ENCODE results near the gene SRRT. TPM values are rescaled to one million over a fixed set of nuclear protein-coding genes. Genes with fewer than 3 reads are reported as not detected.

The SRRT gene
- total and polyA plus RNA-seq, 2 donors (not counting 1 experiment from before 2014, with no cell fraction given) = 32.0 to 33.7 TPM

DNA sequence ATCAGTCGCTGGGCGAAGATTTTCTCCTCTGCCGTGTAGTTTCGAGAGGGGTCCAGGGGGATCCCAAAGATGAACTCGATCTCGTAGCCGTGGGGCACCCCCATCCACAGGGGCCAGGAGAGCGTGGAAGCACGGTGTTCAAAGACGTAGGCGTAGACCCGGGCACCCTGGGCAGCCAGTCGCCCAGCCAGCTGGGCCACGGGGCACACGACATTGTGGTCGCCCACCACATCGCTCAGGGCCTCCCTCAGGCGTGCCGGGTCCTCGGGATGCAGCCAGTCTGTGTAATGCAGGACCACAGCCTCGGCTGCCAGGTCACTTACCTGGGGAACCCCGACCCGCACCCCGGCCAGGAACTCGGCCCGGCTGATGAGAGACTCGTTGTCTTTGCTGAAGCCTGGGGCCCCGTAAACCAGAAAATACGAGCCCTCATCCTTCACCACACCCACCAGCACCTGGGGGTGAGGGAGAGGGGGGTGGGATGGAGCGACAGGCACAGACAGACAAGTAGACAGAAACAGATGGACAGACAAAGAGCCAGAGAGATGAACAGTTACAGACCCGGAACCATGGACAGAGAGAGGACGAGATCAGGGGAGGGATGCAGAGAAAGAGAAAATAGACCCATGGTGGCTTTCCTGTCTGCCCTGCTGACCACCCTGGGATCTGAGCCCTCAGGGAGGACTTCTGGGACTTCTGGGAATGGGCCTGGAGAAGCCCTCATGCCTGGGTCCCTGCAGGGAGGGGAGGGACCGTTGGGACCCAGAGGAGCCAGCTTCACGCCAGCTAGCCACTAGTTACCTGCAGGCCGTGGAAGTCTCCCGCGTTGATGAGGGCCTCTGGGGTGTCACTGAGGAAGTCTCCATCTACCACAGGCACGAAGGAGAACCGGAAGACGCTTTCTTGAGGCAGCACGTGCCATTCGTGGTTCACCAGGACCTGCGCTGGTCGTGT lies 17.7 kb downstream of the SRRT start:
- H3K4me2 ChIP-seq (ENCODE audit: extremely low read depth, insufficient read depth, low read length) = no peak overlapping the region
- H3K4me1 ChIP-seq (ENCODE audit: control insufficient read depth, extremely low read depth, insufficient read depth, low read length) = peaks cover 11% of the 10 kb centered on the region
- no peak for DNase-seq (ENCODE audit: low read depth in 2 of 2)
- no peak overlapping the region for H3K27ac ChIP-seq (ENCODE audit: insufficient read depth, low read length)
- peaks cover 12% of the 10 kb centered on the region for H3K36me3 ChIP-seq (ENCODE audit: control insufficient read depth, insufficient read depth, low read length)
- TF ChIP-seq, protein P1, sequence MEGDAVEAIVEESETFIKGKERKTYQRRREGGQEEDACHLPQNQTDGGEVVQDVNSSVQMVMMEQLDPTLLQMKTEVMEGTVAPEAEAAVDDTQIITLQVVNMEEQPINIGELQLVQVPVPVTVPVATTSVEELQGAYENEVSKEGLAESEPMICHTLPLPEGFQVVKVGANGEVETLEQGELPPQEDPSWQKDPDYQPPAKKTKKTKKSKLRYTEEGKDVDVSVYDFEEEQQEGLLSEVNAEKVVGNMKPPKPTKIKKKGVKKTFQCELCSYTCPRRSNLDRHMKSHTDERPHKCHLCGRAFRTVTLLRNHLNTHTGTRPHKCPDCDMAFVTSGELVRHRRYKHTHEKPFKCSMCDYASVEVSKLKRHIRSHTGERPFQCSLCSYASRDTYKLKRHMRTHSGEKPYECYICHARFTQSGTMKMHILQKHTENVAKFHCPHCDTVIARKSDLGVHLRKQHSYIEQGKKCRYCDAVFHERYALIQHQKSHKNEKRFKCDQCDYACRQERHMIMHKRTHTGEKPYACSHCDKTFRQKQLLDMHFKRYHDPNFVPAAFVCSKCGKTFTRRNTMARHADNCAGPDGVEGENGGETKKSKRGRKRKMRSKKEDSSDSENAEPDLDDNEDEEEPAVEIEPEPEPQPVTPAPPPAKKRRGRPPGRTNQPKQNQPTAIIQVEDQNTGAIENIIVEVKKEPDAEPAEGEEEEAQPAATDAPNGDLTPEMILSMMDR (conservative IDR thresholded peaks at IDR 0.05 in 1 of 2, IDR thresholded peaks at IDR 0.05 in 1 of 2; ENCODE audit: low read depth in 1 of 2, low read length in 2 of 2) = no peak
- TF ChIP-seq EZH2 (IDR thresholded peaks at IDR 0.05; ENCODE audit: low read length, missing control alignments) = no peak
- no peak overlapping the region for H3K9ac ChIP-seq (ENCODE audit: insufficient read depth, low read length)
- no peak overlapping the region for H3K4me3 ChIP-seq (replicated peaks in 1 of 4; ENCODE audit: control extremely low read depth in 1 of 4, insufficient read depth in 1 of 4, low read depth in 3 of 4, low read length in 4 of 4)
- H2AFZ ChIP-seq (ENCODE audit: low read length) = no peak overlapping the region
- peaks cover 12% of the 10 kb centered on the region for H3K79me2 ChIP-seq (ENCODE audit: control insufficient read depth, insufficient read depth, low read length)
- peaks cover 17% of the 10 kb centered on the region for H3K27me3 ChIP-seq (ENCODE audit: control insufficient read depth, insufficient read depth, low read length)
- H3K9me3 ChIP-seq (ENCODE audit: control insufficient read depth, insufficient read depth, low read depth, low read length) = no peaks in the 10 kb centered on the region
- H4K20me1 ChIP-seq (ENCODE audit: control insufficient read depth, extremely low read depth, insufficient read depth, low read length) = no peaks in the 10 kb centered on the region

DNA sequence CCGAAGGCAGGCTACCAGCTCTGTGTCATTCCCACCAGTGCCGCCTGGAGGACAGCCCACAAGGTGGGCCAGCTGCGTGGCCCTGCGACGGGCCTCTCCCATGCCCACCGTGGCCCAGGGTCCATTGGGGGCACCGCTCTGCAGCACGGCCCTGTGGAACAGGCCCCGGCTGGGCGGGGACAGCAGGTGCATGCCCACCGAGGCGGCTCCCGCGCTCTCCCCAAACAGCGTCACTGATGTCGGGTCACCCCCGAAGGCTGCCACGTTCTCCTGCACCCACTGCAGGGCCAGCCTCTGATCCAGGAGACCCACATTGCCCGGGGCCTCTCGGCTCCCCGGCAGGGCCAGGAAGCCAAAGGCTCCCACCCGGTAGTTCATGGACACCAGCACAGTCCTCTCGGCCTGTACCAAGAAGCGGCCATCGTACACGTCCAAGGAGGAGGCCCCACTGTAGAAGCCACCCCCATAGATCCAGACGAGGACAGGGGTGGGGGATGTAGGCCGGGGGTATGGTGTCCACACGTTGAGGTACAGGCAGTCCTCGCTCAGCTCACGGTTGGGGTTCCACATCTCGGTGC lies 18.5 kb downstream of the SRRT start:
- DNase-seq (ENCODE audit: low read depth in 2 of 2) = no peak
- no peak for TF ChIP-seq EZH2 (IDR thresholded peaks at IDR 0.05; ENCODE audit: low read length, missing control alignments)
- TF ChIP-seq, protein P1 (conservative IDR thresholded peaks at IDR 0.05 in 1 of 2, IDR thresholded peaks at IDR 0.05 in 1 of 2; ENCODE audit: low read depth in 1 of 2, low read length in 2 of 2) = no peak
- peaks cover 11% of the 10 kb centered on the region for H3K4me1 ChIP-seq (ENCODE audit: control insufficient read depth, extremely low read depth, insufficient read depth, low read length)

DNA sequence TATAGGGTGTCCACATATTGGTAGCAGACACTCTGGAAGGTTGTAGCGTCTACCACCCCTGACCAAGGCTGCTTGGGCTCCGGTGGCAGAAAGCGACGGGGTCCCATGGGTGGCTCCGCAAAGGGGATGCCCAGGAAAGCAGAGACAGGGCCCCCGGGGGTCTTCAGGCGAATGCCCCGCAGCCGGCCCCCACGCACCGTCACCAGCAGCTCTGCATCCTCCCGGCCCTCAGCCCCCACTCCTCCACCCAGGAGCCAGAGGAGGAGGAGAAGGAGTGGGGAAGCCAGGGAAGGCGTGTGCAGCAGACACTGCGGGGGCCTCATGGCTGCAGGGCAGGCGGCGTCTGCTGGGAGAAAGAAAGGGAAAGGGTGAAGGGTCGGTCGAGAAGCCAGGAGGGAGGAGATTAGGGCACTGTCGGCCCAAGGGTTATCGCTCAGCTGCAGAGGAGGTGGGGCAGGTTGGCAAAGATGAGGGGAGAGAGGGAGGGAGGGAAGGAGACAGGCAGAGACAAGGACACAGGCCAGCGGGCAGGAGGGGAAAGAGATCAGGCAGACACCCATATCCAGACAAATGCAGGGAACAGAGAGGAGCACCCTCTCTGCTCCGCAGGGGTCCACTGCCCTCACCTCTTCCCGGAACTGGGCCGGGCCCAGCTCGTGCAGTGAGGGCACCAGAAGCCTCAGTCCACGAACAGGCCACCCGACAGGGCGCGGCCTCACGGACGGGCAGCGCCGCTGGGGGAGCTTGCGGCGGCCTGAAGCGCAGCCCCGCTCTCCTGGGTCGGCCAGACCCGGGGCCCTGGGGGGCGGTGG lies 19.2 kb downstream of the SRRT start:
- Histone ChIP-seq H4K20me1 (ENCODE audit: control insufficient read depth, extremely low read depth, insufficient read depth, low read length) (no peaks in the 10 kb centered on the region), H3K9me3 (ENCODE audit: control insufficient read depth, insufficient read depth, low read depth, low read length) (no peaks in the 10 kb centered on the region), H3K27ac (ENCODE audit: insufficient read depth, low read length) (no peak overlapping the region), H3K27me3 (ENCODE audit: control insufficient read depth, insufficient read depth, low read length) (peaks cover 22% of the 10 kb centered on the region), H3K36me3 (ENCODE audit: control insufficient read depth, insufficient read depth, low read length) (no peaks in the 10 kb centered on the region), H2AFZ (ENCODE audit: low read length) (no peak overlapping the region), H3K4me1 (ENCODE audit: control insufficient read depth, extremely low read depth, insufficient read depth, low read length) (peaks cover 4% of the 10 kb centered on the region), H3K79me2 (ENCODE audit: control insufficient read depth, insufficient read depth, low read length) (no peaks in the 10 kb centered on the region), H3K9ac (ENCODE audit: insufficient read depth, low read length) (no peak overlapping the region), H3K4me2 (ENCODE audit: extremely low read depth, insufficient read depth, low read length) (no peak overlapping the region), H3K4me3 (replicated peaks in 1 of 4; ENCODE audit: control extremely low read depth in 1 of 4, insufficient read depth in 1 of 4, low read depth in 3 of 4, low read length in 4 of 4) (no peak overlapping the region)
- TF ChIP-seq, protein P1 (conservative IDR thresholded peaks at IDR 0.05 in 1 of 2, IDR thresholded peaks at IDR 0.05 in 1 of 2; ENCODE audit: low read depth in 1 of 2, low read length in 2 of 2) = no peak
- TF ChIP-seq EZH2 (IDR thresholded peaks at IDR 0.05; ENCODE audit: low read length, missing control alignments) = no peak
- DNase-seq (ENCODE audit: low read depth in 2 of 2) = no peak

More for the DNA sequence above, 18.5 kb downstream of the SRRT start:
- Histone ChIP-seq H3K27ac (ENCODE audit: insufficient read depth, low read length) (no peak overlapping the region), H3K27me3 (ENCODE audit: control insufficient read depth, insufficient read depth, low read length) (peaks cover 22% of the 10 kb centered on the region), H2AFZ (ENCODE audit: low read length) (no peak overlapping the region), H3K4me3 (replicated peaks in 1 of 4; ENCODE audit: control extremely low read depth in 1 of 4, insufficient read depth in 1 of 4, low read depth in 3 of 4, low read length in 4 of 4) (no peak overlapping the region), H3K9me3 (ENCODE audit: control insufficient read depth, insufficient read depth, low read depth, low read length) (no peaks in the 10 kb centered on the region), H4K20me1 (ENCODE audit: control insufficient read depth, extremely low read depth, insufficient read depth, low read length) (no peaks in the 10 kb centered on the region), H3K79me2 (ENCODE audit: control insufficient read depth, insufficient read depth, low read length) (peaks cover 7% of the 10 kb centered on the region), H3K36me3 (ENCODE audit: control insufficient read depth, insufficient read depth, low read length) (peaks cover 5% of the 10 kb centered on the region), H3K9ac (ENCODE audit: insufficient read depth, low read length) (no peak overlapping the region), H3K4me2 (ENCODE audit: extremely low read depth, insufficient read depth, low read length) (no peak overlapping the region)

All from fibroblast of lung (primary cell).